HEK293 (cell line): ENCODE results near the gene PPP1R9B.

Source experiments
- CTCF ChIA-PET: fragments of 350-600 bp; formaldehyde crosslinking; extraction: SDS; loops from one replicate; lab custom pipeline; 2021; ENCODE audit warnings: antibody characterized with exemption; lab: Yijun Ruan, JAX
- POLR2A ChIA-PET: fragments of 300-600 bp; formaldehyde crosslinking; extraction: SDS; loops from one replicate; lab custom pipeline; 2020; ENCODE audit warnings: antibody characterized with exemption, inconsistent platforms; lab: Yijun Ruan, JAX
- H3K27ac ChIP-seq: fragments of 200-500 bp; sonication (Bioruptor generic); 2 replicates; pipeline ENCODE4 v1.5.1; 2014; ENCODE audit warnings: low read depth, low read length, control low read depth, inconsistent platforms; ENCODE audit errors: extremely low read depth
- H3K36me3 ChIP-seq, 2 experiments: fragments of 200-500 bp in 1 of 2; sonication (Bioruptor generic) in 1 of 2; 1 replicate in 1 of 2; 2 replicates in 1 of 2; pipeline ENCODE4 v1.5.1; 2014 to 2017; ENCODE audit warnings: inconsistent platforms in 2 of 2, low read length in 2 of 2; ENCODE audit not compliant: control insufficient read depth in 2 of 2, insufficient read depth in 1 of 2
- H3K4me1 ChIP-seq: fragments of 200-500 bp; sonication (Bioruptor generic); 2 replicates; pipeline ENCODE4 v1.5.1; 2014; ENCODE audit warnings: mild to moderate bottlenecking, low read length, inconsistent platforms; ENCODE audit not compliant: control insufficient read depth, insufficient read depth
- H3K4me3 ChIP-seq: 2 replicates; pipeline ENCODE4 v1.5.1; 2011; ENCODE audit warnings: low read depth, mild to moderate bottlenecking, control low read depth, low read length, moderate library complexity
- H3K9me3 ChIP-seq: fragments of 200-500 bp; sonication (Bioruptor generic); 2 replicates; pipeline ENCODE4 v1.5.1; 2014; ENCODE audit warnings: low read depth, low read length, inconsistent platforms; ENCODE audit not compliant: control insufficient read depth, insufficient read depth
- INSM2 ChIP-seq: fragments of 450-650 bp; formaldehyde crosslinking; IDR thresholded peaks from 2 replicates; pipeline ENCODE4 v1.5.1; 2016; ENCODE audit warnings: missing biosample characterization, missing genetic modification characterization
- MZF1 ChIP-seq: fragments of 450-650 bp; formaldehyde crosslinking; IDR thresholded peaks from 2 replicates; pipeline ENCODE4 v1.5.1; 2017; ENCODE audit warnings: missing biosample characterization, missing genetic modification characterization, borderline replicate concordance
- PRDM4 ChIP-seq: fragments of 450-650 bp; formaldehyde crosslinking; IDR thresholded peaks from 2 replicates; pipeline ENCODE4 v1.5.1; 2017; ENCODE audit warnings: missing biosample characterization, missing genetic modification characterization
- REST ChIP-seq: fragments of 450-650 bp; formaldehyde crosslinking; IDR thresholded peaks from 2 replicates; pipeline ENCODE4 v1.5.1; 2016; ENCODE audit warnings: missing biosample characterization, missing genetic modification characterization
- SALL2 ChIP-seq: fragments of 450-650 bp; formaldehyde crosslinking; IDR thresholded peaks from 2 replicates; pipeline ENCODE4 v1.5.0; 2017; ENCODE audit warnings: missing biosample characterization, mild to moderate bottlenecking, missing genetic modification characterization, borderline replicate concordance
- SETDB1 ChIP-seq: IDR thresholded peaks from one replicate; pipeline ENCODE4 v1.6.1; 2017; ENCODE audit warnings: mild to moderate bottlenecking, low read length, moderate library complexity, mixed read lengths; ENCODE audit not compliant: insufficient read length
- YY2 ChIP-seq: fragments of 450-650 bp; formaldehyde crosslinking; IDR thresholded peaks from 2 replicates; pipeline ENCODE4 v1.5.1; 2016; ENCODE audit warnings: missing biosample characterization, missing genetic modification characterization
- ZBTB26 ChIP-seq: fragments of 450-650 bp; formaldehyde crosslinking; optimal IDR thresholded peaks from 2 replicates; pipeline ENCODE3; 2016; ENCODE audit warnings: missing biosample characterization, mild to moderate bottlenecking, missing genetic modification characterization
- ZBTB8A ChIP-seq: fragments of 450-650 bp; formaldehyde crosslinking; IDR thresholded peaks from 2 replicates; pipeline ENCODE4 v1.5.1; 2016; ENCODE audit warnings: missing biosample characterization, missing genetic modification characterization
- ZNF133 ChIP-seq: fragments of 450-650 bp; formaldehyde crosslinking; IDR thresholded peaks from 2 replicates; pipeline ENCODE4 v1.5.1; 2016; ENCODE audit warnings: missing biosample characterization, missing genetic modification characterization
- ZNF138 ChIP-seq: fragments of 450-650 bp; formaldehyde crosslinking; IDR thresholded peaks from 2 replicates; pipeline ENCODE4 v1.5.1; 2016; ENCODE audit warnings: missing biosample characterization, missing genetic modification characterization, borderline replicate concordance
- ZNF155 ChIP-seq: fragments of 450-650 bp; formaldehyde crosslinking; IDR thresholded peaks from 2 replicates; pipeline ENCODE4 v1.5.1; 2016; ENCODE audit warnings: missing biosample characterization, missing genetic modification characterization
- ZNF175 ChIP-seq: fragments of 450-650 bp; formaldehyde crosslinking; IDR thresholded peaks from 2 replicates; pipeline ENCODE4 v1.5.1; 2016; ENCODE audit warnings: missing biosample characterization, missing genetic modification characterization
- ZNF18 ChIP-seq: fragments of 450-650 bp; formaldehyde crosslinking; IDR thresholded peaks from 2 replicates; pipeline ENCODE4 v1.5.1; 2016; ENCODE audit warnings: missing biosample characterization, missing genetic modification characterization
- ZNF280C ChIP-seq: fragments of 450-650 bp; formaldehyde crosslinking; IDR thresholded peaks from 2 replicates; pipeline ENCODE4 v1.5.1; 2016; ENCODE audit warnings: missing biosample characterization, missing genetic modification characterization
- ZNF416 ChIP-seq: fragments of 450-650 bp; formaldehyde crosslinking; IDR thresholded peaks from 2 replicates; pipeline ENCODE4 v1.5.1; 2016; ENCODE audit warnings: missing biosample characterization, missing genetic modification characterization
- ZNF530 ChIP-seq: fragments of 450-650 bp; formaldehyde crosslinking; IDR thresholded peaks from 2 replicates; pipeline ENCODE4 v1.5.1; 2016; ENCODE audit warnings: low read depth, missing biosample characterization, missing genetic modification characterization
- ZNF600 ChIP-seq: fragments of 450-650 bp; formaldehyde crosslinking; IDR thresholded peaks from 2 replicates; pipeline ENCODE4 v1.5.1; 2016; ENCODE audit warnings: missing biosample characterization, missing genetic modification characterization
- ZNF621 ChIP-seq: fragments of 450-650 bp; formaldehyde crosslinking; IDR thresholded peaks from 2 replicates; pipeline ENCODE4 v1.5.1; 2017; ENCODE audit warnings: missing biosample characterization, missing genetic modification characterization

The PPP1R9B gene

GRCh38 chr17:50088952-50089825 lies 61.3 kb downstream of the PPP1R9B start:
- POLR2A ChIA-PET, result interaction anchor here (0.6 kb wide), 1 partner anchor 41 kb away, joined by 3 read pairs; the partner anchor contains the start of gene SAMD14
- CTCF ChIA-PET, result interaction anchor here (0.6 to 3.7 kb wide), 4 partner anchors 54 to 91 kb away, joined by 4 to 171 read pairs (median 16); no protein-coding TSS in a partner anchor
- TF ChIP-seq ZNF175 (tag by site-specific recombination) (no peak), ZBTB26 (tag by site-specific recombination) (no peak), ZNF155 (tag by site-specific recombination) (no peak), SETDB1 (no peak), ZBTB8A (tag by site-specific recombination) (no peak), SALL2 (no peak), INSM2 (tag by site-specific recombination) (no peak), ZNF280C (tag by site-specific recombination) (no peak)
- TF ChIP-seq, all 188 proteins: peak for 0
- H3K4me3 ChIP-seq, result no peak overlapping the region
- H3K4me1 ChIP-seq, result 0 out of 2 replicates have a peak, but pooled peaks cover 2% of the 10 kb centered on the region
- H3K9me3 ChIP-seq, result no peaks in the 10 kb centered on the region
- no peak overlapping the region for H3K27ac ChIP-seq
- peaks cover 0 to 5% of the 10 kb centered on the region in 2 experiments; a peak in 2 of 3 replicates for H3K36me3 ChIP-seq

- ChIA-PET CTCF (interaction anchor here (0.6 to 3.7 kb wide), 47 partner anchors 9 to 675 kb away, joined by 3 to 171 read pairs (median 5); partner anchors contain the start of genes ITGA3 and PDK2), POLR2A (interaction anchor here (0.6 to 1.3 kb wide), 2 partner anchors 32 to 42 kb away, joined by 3 to 6 read pairs; partner anchors contain the start of genes ITGA3 and SAMD14)
- no peak for TF ChIP-seq ZNF600 (tag by site-specific recombination)
- TF ChIP-seq PRDM4, result no peak
- TF ChIP-seq ZNF133 (tag by site-specific recombination), result no peak
- no peak for TF ChIP-seq ZNF138 (tag by site-specific recombination)
- TF ChIP-seq YY2 (tag by site-specific recombination), result no peak
- TF ChIP-seq ZNF621 (tag by site-specific recombination), result no peak
- no peak for TF ChIP-seq ZNF18 (tag by site-specific recombination)
- TF ChIP-seq ZNF530, result no peak
- TF ChIP-seq REST (tag by site-specific recombination), result no peak
- no peak for TF ChIP-seq MZF1 (tag by site-specific recombination)
- no peak for TF ChIP-seq ZNF416 (tag by site-specific recombination)
These were observed 62.5 kb downstream of the PPP1R9B start for GRCh38 chr17:50087912-50088405.

More at GRCh38 chr17:50087912-50088405, 62.5 kb downstream of the PPP1R9B start:
- no peak overlapping the region for H3K4me3 ChIP-seq
- no peaks in the 10 kb centered on the region for H3K4me1 ChIP-seq
- H3K9me3 ChIP-seq, result no peaks in the 10 kb centered on the region
- peaks cover 0 to 5% of the 10 kb centered on the region in 2 experiments; a peak in 2 of 3 replicates for H3K36me3 ChIP-seq
- no peak overlapping the region for H3K27ac ChIP-seq
